ENCODE data around the gene ZNF532.

Gene ZNF532

GRCh38 chr18:58900015-58900649, 35.5 kb downstream of the ZNF532 start:
- no peak for TF ChIP-seq CTCF (IDR thresholded peaks at IDR 0.05; ENCODE audit: unreplicated experiment in 3 of 3)
- Mint-ChIP-seq H3K4me1 (peaks cover 16% of the 10 kb centered on the region), H3K36me3 (ENCODE audit: low read depth) (peaks cover 56% of the 10 kb centered on the region), H3K27me3 (ENCODE audit: low read depth) (no peaks in the 10 kb centered on the region), H3K4me3 (no peak overlapping the region), H3K9me3 (no peaks in the 10 kb centered on the region), H3K27ac (no peak overlapping the region)

DNA sequence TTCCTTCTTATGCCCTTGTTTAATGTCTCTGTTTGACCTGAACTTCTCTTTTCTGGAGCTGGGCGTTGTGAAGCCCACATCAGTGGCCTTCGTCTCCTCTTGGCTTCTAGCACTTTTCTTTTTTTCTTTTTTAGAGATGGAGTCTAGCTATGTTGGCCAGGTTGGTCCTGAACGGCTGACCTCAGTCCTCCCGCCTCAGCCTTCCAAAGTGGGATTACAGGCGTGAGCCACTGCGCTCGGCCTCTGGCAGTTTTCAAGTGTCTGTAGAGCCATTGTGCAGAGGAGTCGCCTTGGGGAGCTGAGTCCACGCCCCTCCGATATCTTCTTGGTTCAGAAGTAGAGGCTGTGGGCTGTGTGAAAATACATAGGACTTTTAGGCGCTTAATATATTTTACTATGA, 36.5 kb downstream of the ZNF532 start:
- Mint-ChIP-seq H3K36me3 (ENCODE audit: low read depth) (peaks cover 64% of the 10 kb centered on the region), H3K27me3 (ENCODE audit: low read depth) (no peaks in the 10 kb centered on the region), H3K27ac (no peak overlapping the region), H3K4me1 (peaks cover 8% of the 10 kb centered on the region), H3K9me3 (no peaks in the 10 kb centered on the region), H3K4me3 (no peak overlapping the region)
- no peak for TF ChIP-seq CTCF (IDR thresholded peaks at IDR 0.05; ENCODE audit: unreplicated experiment in 3 of 3)

- H3K27me3 Mint-ChIP-seq (ENCODE audit: low read depth) = no peaks in the 10 kb centered on the region
- H3K4me3 Mint-ChIP-seq = no peak overlapping the region
- no peaks in the 10 kb centered on the region for H3K9me3 Mint-ChIP-seq
- H3K27ac Mint-ChIP-seq = peak overlapping the region in 1 of 3 experiments; percentile 45
- peaks cover 2% of the 10 kb centered on the region for H3K4me1 Mint-ChIP-seq
- TF ChIP-seq CTCF (IDR thresholded peaks at IDR 0.05; ENCODE audit: unreplicated experiment in 3 of 3) = no peak
- peaks cover 62% of the 10 kb centered on the region for H3K36me3 Mint-ChIP-seq (ENCODE audit: low read depth)
These were observed 37.1 kb downstream of the ZNF532 start for GRCh38 chr18:58901783-58902182.

- H3K4me1 Mint-ChIP-seq = peaks cover 6% of the 10 kb centered on the region
- H3K27me3 Mint-ChIP-seq (ENCODE audit: low read depth) = no peaks in the 10 kb centered on the region
- no peak overlapping the region for H3K27ac Mint-ChIP-seq
- H3K9me3 Mint-ChIP-seq = no peaks in the 10 kb centered on the region
- no peak overlapping the region for H3K4me3 Mint-ChIP-seq
- peaks cover 65% of the 10 kb centered on the region for H3K36me3 Mint-ChIP-seq (ENCODE audit: low read depth)
- TF ChIP-seq CTCF (IDR thresholded peaks at IDR 0.05; ENCODE audit: unreplicated experiment in 3 of 3) = no peak
These were observed 38.3 kb downstream of the ZNF532 start for GRCh38 chr18:58902961-58903360.

DNA sequence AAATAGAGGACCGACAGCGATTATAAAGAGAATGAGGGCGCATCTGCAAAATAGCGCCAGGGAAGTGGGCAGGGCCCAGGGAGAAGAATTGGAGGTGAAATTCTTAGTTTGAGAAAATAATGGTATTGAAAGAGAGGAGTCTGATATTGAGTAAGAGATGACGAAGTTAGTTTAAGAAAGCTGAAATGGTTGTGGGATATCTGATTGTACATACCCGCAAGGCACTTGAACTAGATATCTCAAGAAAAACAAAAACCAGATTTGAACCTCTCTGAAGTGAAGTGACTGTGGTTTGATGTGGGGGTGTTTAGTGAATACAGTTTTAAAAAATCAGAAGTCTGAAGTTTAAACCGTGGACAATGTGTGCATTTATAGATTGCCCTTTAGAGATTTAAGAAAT, 38.9 kb downstream of the ZNF532 start:
- Mint-ChIP-seq H3K9me3 (no peaks in the 10 kb centered on the region), H3K4me1 (peaks cover 11% of the 10 kb centered on the region), H3K27ac (peak overlapping the region in 1 of 3 experiments; percentile 8), H3K36me3 (ENCODE audit: low read depth) (peaks cover 69% of the 10 kb centered on the region), H3K4me3 (no peak overlapping the region), H3K27me3 (ENCODE audit: low read depth) (no peaks in the 10 kb centered on the region)
- no peak for TF ChIP-seq CTCF (IDR thresholded peaks at IDR 0.05; ENCODE audit: unreplicated experiment in 3 of 3)

DNA sequence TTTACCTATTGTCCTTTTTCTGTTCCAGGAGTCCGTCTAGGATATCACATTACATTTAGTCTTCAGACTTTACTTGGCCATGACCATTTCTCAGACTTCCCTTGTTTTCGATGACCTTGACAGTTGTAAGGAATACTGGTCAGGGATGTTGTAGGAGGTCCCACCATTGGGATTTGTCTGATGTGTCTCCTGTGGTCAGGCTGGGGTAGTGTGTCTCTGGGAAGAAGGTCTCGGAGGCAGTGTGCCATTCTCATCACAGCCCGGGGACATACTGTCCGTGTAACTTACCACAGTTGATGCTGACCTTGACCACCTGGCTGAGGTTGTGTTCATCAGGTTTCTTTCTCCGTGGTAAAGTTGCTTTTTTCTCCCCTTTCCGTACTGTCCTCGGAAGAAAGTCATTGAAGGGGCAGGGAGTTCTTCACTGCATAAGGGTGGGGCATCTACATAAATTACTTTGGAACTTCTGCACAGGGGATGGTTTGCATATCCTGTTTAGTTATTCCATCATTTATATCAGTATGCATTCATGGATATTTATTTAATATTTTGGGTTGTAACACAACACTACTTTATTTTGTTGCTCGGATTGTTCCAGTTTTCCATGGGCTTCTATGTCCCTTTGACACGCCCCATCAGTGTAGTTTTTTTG, 41.2 kb downstream of the ZNF532 start:
- no peak overlapping the region for H3K4me3 Mint-ChIP-seq
- TF ChIP-seq CTCF (IDR thresholded peaks at IDR 0.05; ENCODE audit: unreplicated experiment in 3 of 3) = no peak

More for the DNA sequence above, 41.2 kb downstream of the ZNF532 start:
- peaks cover 19% of the 10 kb centered on the region for H3K4me1 Mint-ChIP-seq
- no peaks in the 10 kb centered on the region for H3K27me3 Mint-ChIP-seq (ENCODE audit: low read depth)
- peaks cover 65% of the 10 kb centered on the region for H3K36me3 Mint-ChIP-seq (ENCODE audit: low read depth)
- H3K27ac Mint-ChIP-seq = no peak overlapping the region
- H3K9me3 Mint-ChIP-seq = no peaks in the 10 kb centered on the region

All from nephron (organoid).